Measurements from ENCODE around the gene GSTO2.

The GSTO2 gene

DNA sequence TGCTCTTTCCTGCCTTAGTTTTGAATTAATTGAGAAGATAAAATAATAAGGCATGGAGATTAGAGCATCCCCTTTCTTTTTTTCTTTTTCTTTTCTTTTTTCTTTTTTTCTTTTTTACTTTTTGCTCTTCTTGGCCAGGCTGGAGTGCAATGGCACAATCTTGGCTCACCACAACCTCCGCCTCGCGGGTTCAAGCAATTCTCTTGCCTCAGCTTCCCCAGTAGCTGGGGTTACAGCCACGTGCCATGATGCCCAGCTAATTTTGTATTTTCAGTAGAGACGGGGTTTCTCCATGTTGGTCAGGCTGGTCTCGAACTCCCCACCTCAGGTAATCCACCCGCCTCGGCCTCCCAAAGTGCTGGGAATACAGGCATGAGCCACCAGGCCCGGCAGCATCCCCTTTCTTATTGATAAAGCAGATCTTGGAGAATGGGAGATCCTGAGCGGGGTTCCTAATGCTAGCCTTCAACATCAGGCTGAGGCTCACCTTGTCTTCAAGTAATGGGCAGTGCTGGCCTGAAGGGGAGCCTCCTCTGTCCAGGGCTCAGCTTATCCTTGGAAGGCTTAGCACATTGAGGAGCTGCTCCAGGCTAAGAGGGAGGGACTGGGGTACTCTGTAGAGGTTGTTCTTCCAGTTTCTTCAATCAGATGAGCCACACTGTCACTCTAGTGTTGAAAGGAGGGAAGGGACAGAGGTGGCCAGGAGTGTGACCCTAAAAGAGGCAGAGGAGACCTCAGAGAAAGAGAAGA lies 27.9 kb downstream of the GSTO2 start:
- Histone ChIP-seq H3K27ac (ENCODE audit: low read depth, low read length) (no peak overlapping the region), H3K9me2 (replicated peaks; ENCODE audit: control insufficient read depth, low read length) (no peaks in the 10 kb centered on the region), H3K36me3 (ENCODE audit: control insufficient read depth, low read length) (no peaks in the 10 kb centered on the region), H3F3A (ENCODE audit: control insufficient read depth, insufficient read depth) (no peaks in the 10 kb centered on the region), H3K9me3 (ENCODE audit: control insufficient read depth, insufficient read depth, low read length) (no peaks in the 10 kb centered on the region), H3K4me1 (ENCODE audit: control insufficient read depth, low read length) (peaks cover under 1% of the 10 kb centered on the region), H4K20me1 (ENCODE audit: control insufficient read depth, insufficient read depth, low read depth, low read length) (no peaks in the 10 kb centered on the region), H3K4me3 (ENCODE audit: low read length) (no peak overlapping the region), H3K4me2 (ENCODE audit: low read length) (no peak overlapping the region), H3K79me2 (ENCODE audit: control insufficient read depth, low read length) (no peaks in the 10 kb centered on the region), H3K27me3 (ENCODE audit: control insufficient read depth, low read length) (peaks cover 23% of the 10 kb centered on the region)
- TF ChIP-seq CTCF (IDR thresholded peaks at IDR 0.05; ENCODE audit: low read depth, low read length, poor library complexity, severe bottlenecking) (no peak), EZH2phosphoT487 (IDR thresholded peaks at IDR 0.05; ENCODE audit: borderline replicate concordance, low read length) (no peak)

GRCh38 chr10:104297697-104298660 lies 29.0 kb downstream of the GSTO2 start:
- H3K9me3 ChIP-seq (ENCODE audit: control insufficient read depth, insufficient read depth, low read length): no peaks in the 10 kb centered on the region
- H4K20me1 ChIP-seq (ENCODE audit: control insufficient read depth, insufficient read depth, low read depth, low read length): no peaks in the 10 kb centered on the region
- no peaks in the 10 kb centered on the region for H3F3A ChIP-seq (ENCODE audit: control insufficient read depth, insufficient read depth)
- no peak overlapping the region for H3K27ac ChIP-seq (ENCODE audit: low read depth, low read length)
- no peaks in the 10 kb centered on the region for H3K9me2 ChIP-seq (replicated peaks; ENCODE audit: control insufficient read depth, low read length)
- no peaks in the 10 kb centered on the region for H3K36me3 ChIP-seq (ENCODE audit: control insufficient read depth, low read length)
- no peak overlapping the region for H3K4me2 ChIP-seq (ENCODE audit: low read length)
- TF ChIP-seq CTCF (IDR thresholded peaks at IDR 0.05; ENCODE audit: low read depth, low read length, poor library complexity, severe bottlenecking) (peak; percentile 72), EZH2phosphoT487 (IDR thresholded peaks at IDR 0.05; ENCODE audit: borderline replicate concordance, low read length) (no peak)
- H3K79me2 ChIP-seq (ENCODE audit: control insufficient read depth, low read length): no peaks in the 10 kb centered on the region
- no peak overlapping the region for H3K4me3 ChIP-seq (ENCODE audit: low read length)
- H3K4me1 ChIP-seq (ENCODE audit: control insufficient read depth, low read length): no peaks in the 10 kb centered on the region
- H3K27me3 ChIP-seq (ENCODE audit: control insufficient read depth, low read length): peaks cover 26% of the 10 kb centered on the region

GRCh38 chr10:104299031-104299904 lies 30.3 kb downstream of the GSTO2 start:
- no peak overlapping the region for H3K4me3 ChIP-seq (ENCODE audit: low read length)
- no peaks in the 10 kb centered on the region for H3K4me1 ChIP-seq (ENCODE audit: control insufficient read depth, low read length)
- no peaks in the 10 kb centered on the region for H3K9me3 ChIP-seq (ENCODE audit: control insufficient read depth, insufficient read depth, low read length)
- no peaks in the 10 kb centered on the region for H3F3A ChIP-seq (ENCODE audit: control insufficient read depth, insufficient read depth)
- H3K36me3 ChIP-seq (ENCODE audit: control insufficient read depth, low read length): no peaks in the 10 kb centered on the region
- H3K27ac ChIP-seq (ENCODE audit: low read depth, low read length): no peak overlapping the region
- no peaks in the 10 kb centered on the region for H4K20me1 ChIP-seq (ENCODE audit: control insufficient read depth, insufficient read depth, low read depth, low read length)
- H3K79me2 ChIP-seq (ENCODE audit: control insufficient read depth, low read length): no peaks in the 10 kb centered on the region
- no peaks in the 10 kb centered on the region for H3K9me2 ChIP-seq (replicated peaks; ENCODE audit: control insufficient read depth, low read length)
- TF ChIP-seq EZH2phosphoT487 (IDR thresholded peaks at IDR 0.05; ENCODE audit: borderline replicate concordance, low read length) (no peak), CTCF (IDR thresholded peaks at IDR 0.05; ENCODE audit: low read depth, low read length, poor library complexity, severe bottlenecking) (no peak)
- H3K4me2 ChIP-seq (ENCODE audit: low read length): no peak overlapping the region
- peaks cover 26% of the 10 kb centered on the region for H3K27me3 ChIP-seq (ENCODE audit: control insufficient read depth, low read length)

Measured in DOHH2 (cell line).